HepG2 (cell line): ENCODE results near the gene C1orf50. TPM values are rescaled to one million over a fixed set of nuclear protein-coding genes. Genes with fewer than 3 reads are reported as not detected.
A peak's percentile ranks its signal among the peaks of the same experiment; 100 is the strongest.

Source experiments
- ATF3 ChIP-seq: sonication (generic); formaldehyde crosslinking; IDR thresholded peaks from 2 replicates; pipeline ENCODE4 v1.4.0; 2020; ENCODE audit warnings: missing genetic modification reagents
- FOXJ3 ChIP-seq: sonication (generic); formaldehyde crosslinking; IDR thresholded peaks from 2 replicates; pipeline ENCODE4 v1.4.0; 2020; ENCODE audit warnings: missing genetic modification reagents, mild to moderate bottlenecking, borderline replicate concordance
- GMEB2 ChIP-seq: IDR thresholded peaks from 2 replicates; pipeline ENCODE4 v1.6.1; 2016; ENCODE audit warnings: missing biosample characterization, missing genetic modification reagents, low read depth
- HMG20B ChIP-seq: conservative IDR thresholded peaks from 2 replicates; pipeline ENCODE4 v1.6.1; 2016; ENCODE audit warnings: missing genetic modification reagents, missing compliant biosample characterization
- HOMEZ ChIP-seq: IDR thresholded peaks from 2 replicates; pipeline ENCODE4 v1.6.1; 2016; ENCODE audit warnings: low read depth
- KDM3A ChIP-seq: IDR thresholded peaks from 2 replicates; pipeline ENCODE4 v1.6.1; 2018; ENCODE audit warnings: low read depth, missing compliant biosample characterization
- KIAA2018 ChIP-seq: sonication (generic); formaldehyde crosslinking; IDR thresholded peaks from 2 replicates; pipeline ENCODE4 v1.5.0; 2020; ENCODE audit warnings: mild to moderate bottlenecking, missing genetic modification reagents, borderline replicate concordance
- MXD1 ChIP-seq: sonication (generic); formaldehyde crosslinking; IDR thresholded peaks from 2 replicates; pipeline ENCODE4 v1.4.0; 2020; ENCODE audit warnings: mild to moderate bottlenecking, missing genetic modification reagents
- ONECUT2 ChIP-seq: sonication (generic); formaldehyde crosslinking; IDR thresholded peaks from 2 replicates; pipeline ENCODE4 v1.4.0; 2020; ENCODE audit warnings: missing genetic modification reagents
- TBL1XR1 ChIP-seq: fragments of 150-350 bp; IDR thresholded peaks from 2 replicates; pipeline ENCODE4 v1.6.1; 2014; ENCODE audit warnings: borderline replicate concordance, low read length; ENCODE audit not compliant: partially characterized antibody
- ZNF558 ChIP-seq: sonication (generic); formaldehyde crosslinking; IDR thresholded peaks from 2 replicates; pipeline ENCODE4 v1.9.0; 2022; ENCODE audit warnings: mild to moderate bottlenecking, missing genetic modification reagents, borderline replicate concordance
- ZNF784 ChIP-seq: sonication (generic); formaldehyde crosslinking; IDR thresholded peaks from 2 replicates; pipeline ENCODE4 v1.5.1; 2020; ENCODE audit warnings: missing genetic modification reagents, mild to moderate bottlenecking, borderline replicate concordance
- polyA plus RNA-seq, 8 experiments: library from polyadenylated mRNA; depleted of rRNA in 3 of 8; stranded (reverse) in 7 of 8; unstranded in 1 of 8; fragments of >200 nt; fragmentation: Illumina TruSeq in 4 of 8; extraction: Trizol in 4 of 8; gene quantifications; 2 replicates each; pipeline versions ENCODE4 v1.2.1 to v1.2.3, GENCODE V29; 2011 to 2016; ENCODE audit warnings: low read depth in 4 of 8, missing spikeins in 1 of 8, mixed read lengths in 1 of 8; ENCODE audit not compliant: insufficient read depth in 1 of 8
- total RNA-seq, 5 experiments: library from RNA; depleted of rRNA; stranded (reverse); fragments of >200 nt; fragmentation: Illumina TruSeq; extraction: Trizol; gene quantifications; 2 replicates each; pipeline ENCODE4 v1.2.3, GENCODE V29; 2016; ENCODE audit warnings: low read depth in 1 of 5

Gene C1orf50
- total and polyA plus RNA-seq, 2 of the 13 experiments (the other 11 are each of a cell fraction or from before 2014, with no cell fraction given): 4.3 to 4.8 TPM

GRCh38 chr1:42766741-42767509, at the start of gene C1orf50, which contains the start of gene P3H1 (continued):
- TF ChIP-seq GMEB2 (CRISPR knock-in tag) (no peak), MXD1 (CRISPR knock-in tag) (peak; percentile 76; the same call in 1 of the 2 replicates), TBL1XR1 (peak; percentile 55), KIAA2018 (0 out of 2 replicates have a peak, but pooled peaks have one; percentile 73), KDM3A (CRISPR knock-in tag) (0 out of 2 replicates have a peak, but pooled peaks have one; percentile 34), FOXJ3 (CRISPR knock-in tag) (peak; percentile 49; the same call in 1 of the 2 replicates), ATF3 (peak; percentile 51), HOMEZ (CRISPR knock-in tag) (peak; percentile 92), HMG20B (CRISPR knock-in tag) (no peak), ZNF784 (CRISPR knock-in tag) (0 out of 2 replicates have a peak, but pooled peaks have one; percentile 8), ZNF558 (CRISPR knock-in tag) (peak; percentile 96; the same call in 1 of the 2 replicates), ONECUT2 (CRISPR knock-in tag) (0 out of 2 replicates have a peak, but pooled peaks have one; percentile 42)
